ENCODE results near the gene ING1. TPM values are rescaled to one million over a fixed set of nuclear protein-coding genes. Genes with fewer than 3 reads are reported as not detected.

The ING1 gene
- total and polyA plus RNA-seq, 2 of the 4 experiments (the other 2 are of a cell fraction) = 9.1 to 13.5 TPM

DNA sequence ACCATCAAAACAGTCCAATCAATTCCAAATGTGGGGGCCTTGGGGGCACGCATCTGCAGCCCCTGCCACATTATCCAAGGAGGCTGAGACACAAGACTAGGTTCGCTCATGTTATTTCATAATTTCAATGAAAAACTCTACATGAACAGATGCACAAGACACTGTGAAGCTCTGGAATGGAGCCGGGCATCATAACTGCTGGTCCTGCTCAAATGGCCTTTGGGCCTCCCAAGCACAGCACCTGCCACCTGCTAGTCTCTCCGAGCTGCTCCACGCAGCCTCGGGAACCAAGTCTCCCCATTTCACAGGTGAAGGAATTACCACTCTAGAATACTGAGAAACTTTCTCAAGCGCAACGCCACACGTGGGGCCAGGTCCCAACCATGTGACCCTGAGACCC is 24.5 kb upstream of the ING1 start (continued):
- TF ChIP-seq, protein P1, sequence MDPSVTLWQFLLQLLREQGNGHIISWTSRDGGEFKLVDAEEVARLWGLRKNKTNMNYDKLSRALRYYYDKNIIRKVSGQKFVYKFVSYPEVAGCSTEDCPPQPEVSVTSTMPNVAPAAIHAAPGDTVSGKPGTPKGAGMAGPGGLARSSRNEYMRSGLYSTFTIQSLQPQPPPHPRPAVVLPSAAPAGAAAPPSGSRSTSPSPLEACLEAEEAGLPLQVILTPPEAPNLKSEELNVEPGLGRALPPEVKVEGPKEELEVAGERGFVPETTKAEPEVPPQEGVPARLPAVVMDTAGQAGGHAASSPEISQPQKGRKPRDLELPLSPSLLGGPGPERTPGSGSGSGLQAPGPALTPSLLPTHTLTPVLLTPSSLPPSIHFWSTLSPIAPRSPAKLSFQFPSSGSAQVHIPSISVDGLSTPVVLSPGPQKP (IDR thresholded peaks at IDR 0.05; ENCODE audit: borderline replicate concordance, low read depth, low read length) = no peak
- TF ChIP-seq NFE2L2 (IDR thresholded peaks at IDR 0.05; ENCODE audit: low read depth, low read length) = no peak
- no peak for TF ChIP-seq RAD21 (IDR thresholded peaks at IDR 0.05; ENCODE audit: low read length)

DNA sequence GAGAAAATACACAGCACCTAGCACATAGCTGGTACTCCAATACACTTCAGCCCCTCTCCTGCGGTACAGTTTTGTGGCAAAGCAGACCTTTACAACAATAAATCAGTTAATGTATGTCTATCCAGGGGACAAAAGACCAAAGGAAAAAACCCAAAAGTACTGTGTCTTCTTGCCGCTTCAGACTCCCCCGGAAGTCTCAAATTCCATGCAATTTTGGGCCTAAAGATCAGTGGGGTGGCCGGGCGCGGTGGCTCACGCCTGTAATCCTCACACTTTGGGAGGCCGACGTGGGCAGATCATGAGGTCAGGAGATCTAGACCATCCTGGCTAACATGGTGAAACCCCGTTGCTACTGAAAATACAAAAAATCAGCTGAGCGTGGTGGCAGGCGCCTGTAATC is 23.8 kb upstream of the ING1 start:
- H2AFZ ChIP-seq (replicated peaks; ENCODE audit: low read length, poor library complexity) = no peak overlapping the region
- H3K56ac ChIP-seq (ENCODE audit: extremely low read depth, insufficient read depth, low read length) = no peak overlapping the region
- no peak overlapping the region for H3K9ac ChIP-seq (ENCODE audit: low read depth, low read length)
- TF ChIP-seq CHD1 (IDR thresholded peaks at IDR 0.05; ENCODE audit: low read depth, low read length) (no peak), RAD21 (IDR thresholded peaks at IDR 0.05; ENCODE audit: low read length) (no peak), MAFK (IDR thresholded peaks at IDR 0.05; ENCODE audit: low read depth, low read length) (no peak), SMC3 (IDR thresholded peaks at IDR 0.05; ENCODE audit: low read depth, low read length) (no peak)
- TF ChIP-seq, protein P2, sequence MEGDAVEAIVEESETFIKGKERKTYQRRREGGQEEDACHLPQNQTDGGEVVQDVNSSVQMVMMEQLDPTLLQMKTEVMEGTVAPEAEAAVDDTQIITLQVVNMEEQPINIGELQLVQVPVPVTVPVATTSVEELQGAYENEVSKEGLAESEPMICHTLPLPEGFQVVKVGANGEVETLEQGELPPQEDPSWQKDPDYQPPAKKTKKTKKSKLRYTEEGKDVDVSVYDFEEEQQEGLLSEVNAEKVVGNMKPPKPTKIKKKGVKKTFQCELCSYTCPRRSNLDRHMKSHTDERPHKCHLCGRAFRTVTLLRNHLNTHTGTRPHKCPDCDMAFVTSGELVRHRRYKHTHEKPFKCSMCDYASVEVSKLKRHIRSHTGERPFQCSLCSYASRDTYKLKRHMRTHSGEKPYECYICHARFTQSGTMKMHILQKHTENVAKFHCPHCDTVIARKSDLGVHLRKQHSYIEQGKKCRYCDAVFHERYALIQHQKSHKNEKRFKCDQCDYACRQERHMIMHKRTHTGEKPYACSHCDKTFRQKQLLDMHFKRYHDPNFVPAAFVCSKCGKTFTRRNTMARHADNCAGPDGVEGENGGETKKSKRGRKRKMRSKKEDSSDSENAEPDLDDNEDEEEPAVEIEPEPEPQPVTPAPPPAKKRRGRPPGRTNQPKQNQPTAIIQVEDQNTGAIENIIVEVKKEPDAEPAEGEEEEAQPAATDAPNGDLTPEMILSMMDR (conservative IDR thresholded peaks at IDR 0.05; ENCODE audit: low read depth, low read length) = no peak
- ChIA-PET CTCF (no interaction called here), POLR2A (ENCODE audit: unreplicated experiment) (interaction anchor here (1.0 kb wide), 1 partner anchor 26 kb away, joined by 4 read pairs; no protein-coding TSS in a partner anchor)
- H3K9me3 ChIP-seq (ENCODE audit: control insufficient read depth, insufficient read depth, low read length) = no peaks in the 10 kb centered on the region
- no peak overlapping the region for H2BK20ac ChIP-seq (ENCODE audit: low read depth, low read length)
- H2BK120ac ChIP-seq (ENCODE audit: low read depth, low read length) = no peak overlapping the region
- H2BK15ac ChIP-seq (ENCODE audit: low read depth, low read length) = no peak overlapping the region
- no peak overlapping the region for H4K5ac ChIP-seq (ENCODE audit: low read depth, low read length)
- no peak overlapping the region for H3K14ac ChIP-seq (replicated peaks; ENCODE audit: low read depth, low read length)
- no peak overlapping the region for H2AK9ac ChIP-seq (replicated peaks; ENCODE audit: low read depth, low read length, poor library complexity)
- peaks cover 2% of the 10 kb centered on the region for H4K20me1 ChIP-seq (ENCODE audit: insufficient read depth, low read length)
- H3K4ac ChIP-seq (ENCODE audit: low read depth, low read length) = no peak overlapping the region
- H3K18ac ChIP-seq (ENCODE audit: low read depth, low read length) = no peak overlapping the region
- intact Hi-C loops (cut with micrococcal nuclease) = no loop called here
- H3K9me1 ChIP-seq (ENCODE audit: insufficient read depth, low read length) = 0 out of 2 replicates have a peak, but pooled peaks cover 2% of the 10 kb centered on the region
- no TSS peak for BruUV-seq (replicated peaks)
- 100% methylated on average over 7 of the region's 12 CpGs; no CpG with 5 or more reads in 1 of the 2 experiments for WGBS, 2 experiments (ENCODE audit: extremely low coverage in 2 of 2, insufficient read length in 1 of 2)
- no peak overlapping the region for H3K4me2 ChIP-seq (ENCODE audit: low read depth, low read length)
- H2AK5ac ChIP-seq (ENCODE audit: low read depth, low read length) = no peak overlapping the region
- no peak overlapping the region for H3K4me3 ChIP-seq (ENCODE audit: insufficient read depth, low read depth, low read length)
- dilution Hi-C loops (cut with HindIII; ENCODE audit: low sequenced_read_pairs, unreplicated experiment) = no loop called here
- no peak overlapping the region for H4K8ac ChIP-seq (ENCODE audit: low read depth in 2 of 2, low read length in 2 of 2)
- H4K91ac ChIP-seq (ENCODE audit: insufficient read depth, low read depth, low read length) = no peak overlapping the region
- no peak overlapping the region for H2BK5ac ChIP-seq (ENCODE audit: low read depth, low read length, poor library complexity, severe bottlenecking)
- H3K79me1 ChIP-seq (ENCODE audit: low read depth in 1 of 2, low read length in 2 of 2) = peaks cover 6 to 18% of the 10 kb centered on the region in 2 experiments; a peak in 3 of 4 replicates
- in situ Hi-C loops (cut with MboI; ENCODE audit: low sequenced_read_pairs) = no loop called here
- no peak overlapping the region for H3K27ac ChIP-seq (ENCODE audit: insufficient read depth, low read length)
- H3K23ac ChIP-seq (ENCODE audit: low read depth, low read length) = no peak overlapping the region
- ATAC-seq (ENCODE audit: low read depth) = no peak
- no peaks in the 10 kb centered on the region for H3K4me1 ChIP-seq (ENCODE audit: control insufficient read depth, insufficient read depth, low read length)
- H3K27me3 ChIP-seq (ENCODE audit: control insufficient read depth, insufficient read depth, low read length) = no peaks in the 10 kb centered on the region
- DNase-seq = no peak
- peaks cover 38% of the 10 kb centered on the region for H3K36me3 ChIP-seq (ENCODE audit: control insufficient read depth, insufficient read depth, low read length)

All from IMR-90 (cell line).